Urinary bladder (tissue), 4 donors: Measurements from ENCODE around the gene RPA3. TPM values are rescaled to one million over a fixed set of nuclear protein-coding genes. Genes with fewer than 3 reads are reported as not detected.

ENCODE experiments used
- DNase-seq: peaks from one replicate; pipeline ENCODE4 v3.0.0-alpha.2; 2015; ENCODE audit errors: extremely low spot score
- H3K27ac ChIP-seq: one replicate; pipeline ENCODE4 v1.5.1; 2013; ENCODE audit warnings: low read depth, mild to moderate bottlenecking, moderate library complexity
- H3K36me3 ChIP-seq: one replicate; pipeline ENCODE4 v1.6.1; 2013; ENCODE audit warnings: mild to moderate bottlenecking, moderate library complexity; ENCODE audit not compliant: insufficient read depth
- H3K4me1 ChIP-seq: one replicate; pipeline ENCODE4 v1.6.1; 2013; ENCODE audit warnings: mild to moderate bottlenecking, moderate library complexity; ENCODE audit not compliant: insufficient read depth
- H3K4me3 ChIP-seq: one replicate; pipeline ENCODE4 v1.5.1; 2013; ENCODE audit warnings: low read depth, low read length
- WGBS: extraction: QIAGEN DNeasy Blood & Tissue Kit; methylation state at CpG from one replicate; pipeline ENCODE4 v1.1.7; 2013; 5-methylcytosine and 5-hydroxymethylcytosine counted together
- polyA plus RNA-seq: library from polyadenylated mRNA; stranded (reverse); fragments of 200-250 nt; gene quantifications from one replicate; pipeline ENCODE4 v1.2.3, GENCODE V29; 2013
- total RNA-seq: library from RNA; depleted of rRNA; stranded (reverse); fragments of >200 nt; gene quantifications from one replicate; pipeline ENCODE4 v1.2.3, GENCODE V29; 2014
- donor health status: healthy with polysubstance abuse.
- donor health status: healthy.

RPA3 gene
- total and polyA plus RNA-seq, 2 donors: 18.3 to 21.6 TPM

DNA sequence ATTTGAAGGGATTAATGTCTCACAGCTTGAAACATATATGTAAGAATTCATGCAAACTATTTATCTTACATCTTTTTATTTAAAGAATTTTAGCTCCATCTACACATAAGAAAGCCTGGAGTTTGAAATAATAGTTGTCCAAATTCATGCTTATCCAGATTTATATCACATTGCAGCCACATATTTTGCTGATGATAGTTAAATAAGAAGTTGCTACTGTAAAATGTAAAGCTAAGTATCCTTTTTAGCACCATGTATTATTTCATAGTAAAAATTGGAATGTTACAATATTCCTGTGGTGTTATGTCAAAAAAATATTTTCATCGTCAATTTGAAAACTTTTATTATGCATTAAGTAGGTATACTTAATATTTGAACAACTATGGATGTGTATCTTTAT, 105.2 kb downstream of the RPA3 start:
- Histone ChIP-seq H3K27ac (no peak overlapping the region), H3K36me3 (no peaks in the 10 kb centered on the region), H3K4me1 (no peaks in the 10 kb centered on the region), H3K4me3 (no peak overlapping the region)
- DNase-seq: no peak
- WGBS: 88% methylated on average over 1 of the region's 1 CpG

DNA sequence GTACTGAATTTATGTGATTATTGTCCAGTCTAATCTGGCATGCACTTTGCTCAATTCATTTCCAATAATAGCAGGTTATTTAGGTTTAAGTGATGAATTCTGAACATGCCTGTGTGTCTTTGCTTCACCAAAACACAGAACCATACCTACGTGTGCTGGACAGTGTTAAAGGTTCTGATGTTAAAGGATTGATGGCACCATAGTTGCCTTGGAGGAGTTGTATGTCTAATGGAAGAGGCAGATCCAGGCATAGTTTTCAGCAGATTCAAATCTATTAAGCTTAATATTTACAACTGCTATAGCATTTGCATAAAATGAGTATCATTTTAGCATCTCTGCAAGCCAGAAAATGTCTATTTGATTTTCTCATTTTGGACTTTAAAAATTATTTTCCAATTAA, 105.9 kb downstream of the RPA3 start:
- Histone ChIP-seq H3K4me3 (no peak overlapping the region), H3K27ac (no peak overlapping the region), H3K4me1 (no peaks in the 10 kb centered on the region), H3K36me3 (no peaks in the 10 kb centered on the region)
- no peak for DNase-seq
- WGBS: 94% methylated on average over 1 of the region's 1 CpG

DNA sequence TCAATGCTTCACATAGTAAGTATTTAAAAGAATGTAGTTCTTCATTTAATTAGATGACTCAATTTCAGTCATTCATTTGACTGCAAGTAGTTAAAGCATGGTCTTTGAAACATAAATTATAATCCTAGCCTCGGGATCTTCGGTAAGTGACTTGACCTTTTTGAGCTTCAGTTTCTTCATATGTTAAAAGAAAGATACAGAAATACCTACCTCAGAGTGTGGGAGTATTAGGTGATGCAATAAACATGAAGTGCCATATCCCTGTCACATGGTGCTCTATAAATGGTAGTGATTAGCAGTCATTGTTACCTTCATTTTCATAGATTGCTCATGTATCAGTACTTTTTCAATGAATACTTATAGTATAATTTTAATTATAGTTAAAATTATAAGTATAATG, 109.1 kb downstream of the RPA3 start:
- WGBS: 82% methylated on average over 2 of the region's 2 CpGs
- DNase-seq: no peak
- H3K4me1 ChIP-seq: no peaks in the 10 kb centered on the region
- H3K27ac ChIP-seq: no peak overlapping the region
- no peaks in the 10 kb centered on the region for H3K36me3 ChIP-seq
- H3K4me3 ChIP-seq: no peak overlapping the region

DNA sequence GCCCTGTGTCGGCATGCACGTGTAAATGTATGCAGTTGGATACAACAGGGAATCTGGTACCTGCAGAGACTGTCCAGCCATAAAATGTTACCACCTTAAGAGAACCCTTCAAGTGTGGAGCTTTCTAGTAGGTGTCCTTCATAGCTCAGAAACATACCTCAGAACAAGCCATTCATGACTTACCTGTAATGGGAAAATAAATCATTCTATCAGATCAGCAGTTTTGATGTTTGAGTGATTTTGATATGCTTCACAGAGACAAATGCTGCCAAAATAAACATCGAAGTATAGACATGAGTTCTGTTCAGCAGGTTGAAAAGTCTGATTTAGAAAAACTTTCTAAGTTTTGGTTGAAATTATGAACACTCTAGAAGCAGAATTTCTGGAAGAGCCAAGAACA, 111.4 kb downstream of the RPA3 start:
- H3K36me3 ChIP-seq: no peaks in the 10 kb centered on the region
- no peak overlapping the region for H3K27ac ChIP-seq
- 75% methylated on average over 3 of the region's 3 CpGs for WGBS
- DNase-seq: no peak
- H3K4me1 ChIP-seq: no peaks in the 10 kb centered on the region
- no peak overlapping the region for H3K4me3 ChIP-seq

DNA sequence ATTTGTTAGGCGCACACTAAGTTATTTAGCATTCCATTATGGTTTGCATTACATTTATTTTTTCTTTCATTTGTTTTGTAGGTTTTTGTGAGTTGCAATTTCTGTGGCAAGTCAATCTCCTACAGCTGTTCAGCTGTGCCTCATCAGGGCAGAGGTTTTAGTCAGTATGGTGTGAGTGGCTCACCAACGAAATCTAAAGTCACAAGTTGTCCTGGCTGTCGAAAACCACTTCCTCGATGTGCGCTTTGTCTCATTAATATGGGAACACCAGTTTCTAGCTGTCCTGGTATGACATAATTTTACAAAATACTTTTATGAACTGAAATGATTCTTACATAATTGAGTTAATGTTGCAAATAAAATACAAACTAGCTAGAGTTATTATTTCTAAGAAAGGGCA, 122.2 kb downstream of the RPA3 start:
- no peak for DNase-seq
- peaks cover 2% of the 10 kb centered on the region for H3K36me3 ChIP-seq
- H3K4me3 ChIP-seq: no peak overlapping the region
- H3K27ac ChIP-seq: no peak overlapping the region
- WGBS: 89% methylated on average over 5 of the region's 5 CpGs
- H3K4me1 ChIP-seq: no peaks in the 10 kb centered on the region

DNA sequence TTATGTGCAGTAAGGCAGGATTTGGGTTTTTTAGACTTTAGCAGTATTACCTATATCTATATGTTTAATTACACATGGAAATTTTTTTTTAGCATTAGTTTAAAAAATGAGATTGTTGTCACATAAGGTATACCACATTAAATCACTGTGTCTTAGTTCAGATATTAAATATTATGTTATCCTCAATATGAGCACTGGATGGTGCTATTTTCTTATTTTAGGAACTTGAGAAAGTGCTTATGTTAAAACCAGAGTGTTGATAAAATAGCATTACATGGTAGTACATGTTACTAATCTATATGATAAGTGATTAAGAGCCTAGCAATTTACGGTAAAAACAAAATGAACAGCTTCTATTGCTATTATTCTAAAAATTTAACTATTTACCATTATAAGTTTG, 123.0 kb downstream of the RPA3 start:
- DNase-seq: no peak

More for the DNA sequence above, 123.0 kb downstream of the RPA3 start:
- Histone ChIP-seq H3K27ac (no peak overlapping the region), H3K36me3 (peaks cover 4% of the 10 kb centered on the region), H3K4me1 (no peaks in the 10 kb centered on the region), H3K4me3 (no peak overlapping the region)
- 65% methylated on average over 1 of the region's 1 CpG for WGBS

Other genes with a start within 250 kb of the RPA3 start
- gene COL28A1, start 182.7 kb downstream of the RPA3 start, total RNA-seq: 9.7 TPM
- gene COL28A1, start 182.7 kb downstream of the RPA3 start, polyA plus RNA-seq: 5.3 TPM
- gene MIOS, start 151.7 kb downstream of the RPA3 start, total RNA-seq: 66.3 TPM
- gene MIOS, start 151.7 kb downstream of the RPA3 start, polyA plus RNA-seq: 18.0 TPM
- 14.6 TPM for gene UMAD1, start 77.9 kb downstream of the RPA3 start, total RNA-seq
- 15.8 TPM for gene UMAD1, start 77.9 kb downstream of the RPA3 start, polyA plus RNA-seq